PC-9 (cell line): Measurements from ENCODE around the gene SLC30A1. TPM values are rescaled to one million over a fixed set of nuclear protein-coding genes. Genes with fewer than 3 reads are reported as not detected.

Experiments
- BruUV-seq: library from RNA; stranded (reverse); fragments of 400-500 nt; replicated peaks from 2 replicates; lab custom pipeline; 2021; lab: Mats Ljungman, UMichigan
- CTCF ChIA-PET: fragments of 300-600 bp; sonication (Branson Sonifier 250); formaldehyde crosslinking; loops from one replicate; lab custom pipeline; 2022; ENCODE audit warnings: antibody characterized with exemption; lab: Charles Lee
- POLR2A ChIA-PET: fragments of 300-600 bp; sonication (Branson Sonifier 250); formaldehyde crosslinking; loops from one replicate; lab custom pipeline; 2022; ENCODE audit warnings: antibody characterized with exemption; ENCODE audit not compliant: unreplicated experiment; lab: Charles Lee
- DNase-seq, 2 experiments: peaks; one replicate each; pipeline versions ENCODE4 v3.0.0 to v3.0.0-alpha.2; 2015 to 2022; ENCODE audit warnings: mixed read lengths in 1 of 2
- H2AFZ ChIP-seq: fragments of 200-600 bp; sonication (generic); 2 replicates; pipeline ENCODE4 v1.8.1; 2017; ENCODE audit warnings: antibody characterized with exemption
- H3F3A ChIP-seq: fragments of 200-600 bp; sonication (generic); 2 replicates; pipeline ENCODE4 v1.8.1; 2017; ENCODE audit warnings: antibody characterized with exemption, mild to moderate bottlenecking, low read depth; ENCODE audit not compliant: insufficient read depth
- H3K27ac ChIP-seq: fragments of 200-600 bp; sonication (generic); 2 replicates; pipeline ENCODE4 v1.6.1; 2016; ENCODE audit warnings: mixed run types
- H3K27me3 ChIP-seq: fragments of 200-600 bp; sonication (generic); 2 replicates; pipeline ENCODE4 v1.6.1; 2016; ENCODE audit warnings: low read depth, mixed run types; ENCODE audit not compliant: insufficient read depth
- H3K36me3 ChIP-seq: fragments of 200-600 bp; sonication (generic); 2 replicates; pipeline ENCODE4 v1.6.1; 2016; ENCODE audit warnings: low read depth, mixed run types
- H3K4me1 ChIP-seq: fragments of 200-600 bp; sonication (generic); replicated peaks from 2 replicates; pipeline ENCODE4 v1.6.1; 2016; ENCODE audit warnings: mixed run types; ENCODE audit not compliant: insufficient read depth
- H3K4me2 ChIP-seq: fragments of 200-600 bp; sonication (generic); 2 replicates; pipeline ENCODE4 v1.6.1; 2017; ENCODE audit warnings: mixed run types
- H3K4me3 ChIP-seq: fragments of 200-600 bp; sonication (generic); 2 replicates; pipeline ENCODE4 v1.6.1; 2016; ENCODE audit warnings: mixed run types
- H3K79me2 ChIP-seq: fragments of 200-600 bp; sonication (generic); 2 replicates; pipeline ENCODE4 v1.6.1; 2017; ENCODE audit warnings: low read depth, mixed run types
- H3K9me2 ChIP-seq: fragments of 200-600 bp; sonication (generic); 2 replicates; pipeline ENCODE4 v1.8.1; 2017; ENCODE audit warnings: mild to moderate bottlenecking; ENCODE audit not compliant: insufficient read depth
- H3K9me3 ChIP-seq: fragments of 200-600 bp; sonication (generic); 2 replicates; pipeline ENCODE4 v1.8.1; 2016; ENCODE audit warnings: low read depth; ENCODE audit not compliant: insufficient read depth
- H4K20me1 ChIP-seq: fragments of 200-600 bp; sonication (generic); 2 replicates; pipeline ENCODE4 v1.8.1; 2017; ENCODE audit not compliant: insufficient read depth
- EZH2 ChIP-seq: fragments of 200-600 bp; sonication (generic); IDR thresholded peaks from 2 replicates; pipeline ENCODE4 v1.8.0; 2017; ENCODE audit warnings: antibody characterized with exemption, low read depth
- intact Hi-C: fragments of 100-400 bp; cut with micrococcal nuclease; formaldehyde crosslinking; loops from one replicate; pipeline ENCODE4 v1.10.0; 2022; ENCODE audit not compliant: unreplicated experiment
- total RNA-seq: library from RNA; stranded (reverse); gene quantifications from 2 replicates; pipeline ENCODE4 v1.2.3, GENCODE V29; 2021
- TF ChIP-seq, protein P1 (sequence below): fragments of 200-600 bp; sonication (generic); conservative IDR thresholded peaks from 2 replicates; pipeline ENCODE4 v1.6.1; 2017; ENCODE audit warnings: mixed run types, antibody characterized with exemption, mild to moderate bottlenecking, moderate library complexity

Gene SLC30A1
- total RNA-seq, 1 experiment from 2014 or later = 27.6 TPM

DNA sequence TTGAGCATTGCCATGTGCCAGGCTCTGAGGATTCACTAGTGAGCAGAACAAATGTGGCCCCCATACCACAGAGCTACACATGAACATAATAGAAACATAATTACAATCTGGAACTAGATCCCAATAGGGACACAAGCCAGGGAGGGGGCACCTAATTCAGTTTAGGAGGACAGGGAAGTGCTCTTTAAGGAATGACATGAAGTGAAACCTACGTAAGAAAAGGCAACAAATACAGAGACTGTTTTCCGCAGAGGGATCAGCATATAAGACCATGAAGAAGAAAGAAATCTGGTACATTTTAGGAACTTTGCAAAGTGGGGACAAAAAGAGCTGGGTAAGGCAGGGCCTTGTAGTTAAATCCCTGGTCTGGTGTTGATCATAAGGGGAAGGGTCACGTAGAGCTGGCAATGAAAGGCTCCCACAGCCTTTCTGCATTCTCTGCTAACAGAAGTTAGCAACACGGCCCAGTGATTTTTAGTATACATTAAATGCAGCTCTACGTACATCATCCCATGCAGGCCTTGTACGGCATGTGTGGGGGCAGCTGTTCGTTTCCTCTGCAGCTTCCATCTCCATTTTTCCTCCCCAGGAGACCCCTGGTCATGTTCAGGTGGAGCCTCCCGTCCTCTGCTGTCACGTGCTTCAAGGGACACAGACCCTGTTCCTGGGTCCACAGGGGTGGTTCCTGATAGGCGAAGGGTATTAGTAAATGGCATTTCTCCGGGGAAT lies 26.8 kb upstream of the SLC30A1 start:
- POLR2A ChIA-PET = interaction anchor here (0.7 to 1.0 kb wide), 4 partner anchors 33 to 62 kb away, joined by 3 to 10 read pairs (median 6); no protein-coding TSS in a partner anchor

DNA sequence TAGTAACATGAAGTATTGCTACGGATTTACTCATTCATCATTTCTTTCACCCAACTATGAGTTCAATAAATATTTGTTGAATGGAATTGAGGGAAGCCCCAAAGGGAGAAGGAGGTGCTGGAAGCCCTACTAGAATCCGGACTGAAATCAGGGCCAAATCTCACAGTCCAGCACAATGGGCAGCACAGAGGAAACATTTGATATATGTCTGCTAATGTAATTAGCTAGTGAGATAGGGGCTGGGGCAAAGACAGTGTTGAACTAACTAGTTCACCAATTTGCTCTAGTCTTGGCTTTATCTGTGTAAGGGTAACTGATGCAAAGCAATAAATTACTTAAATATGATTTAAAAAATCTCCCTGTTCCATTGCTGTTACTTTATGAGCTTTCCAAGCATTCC lies 26.1 kb upstream of the SLC30A1 start:
- no peaks in the 10 kb centered on the region for H4K20me1 ChIP-seq
- TF ChIP-seq, protein P1, sequence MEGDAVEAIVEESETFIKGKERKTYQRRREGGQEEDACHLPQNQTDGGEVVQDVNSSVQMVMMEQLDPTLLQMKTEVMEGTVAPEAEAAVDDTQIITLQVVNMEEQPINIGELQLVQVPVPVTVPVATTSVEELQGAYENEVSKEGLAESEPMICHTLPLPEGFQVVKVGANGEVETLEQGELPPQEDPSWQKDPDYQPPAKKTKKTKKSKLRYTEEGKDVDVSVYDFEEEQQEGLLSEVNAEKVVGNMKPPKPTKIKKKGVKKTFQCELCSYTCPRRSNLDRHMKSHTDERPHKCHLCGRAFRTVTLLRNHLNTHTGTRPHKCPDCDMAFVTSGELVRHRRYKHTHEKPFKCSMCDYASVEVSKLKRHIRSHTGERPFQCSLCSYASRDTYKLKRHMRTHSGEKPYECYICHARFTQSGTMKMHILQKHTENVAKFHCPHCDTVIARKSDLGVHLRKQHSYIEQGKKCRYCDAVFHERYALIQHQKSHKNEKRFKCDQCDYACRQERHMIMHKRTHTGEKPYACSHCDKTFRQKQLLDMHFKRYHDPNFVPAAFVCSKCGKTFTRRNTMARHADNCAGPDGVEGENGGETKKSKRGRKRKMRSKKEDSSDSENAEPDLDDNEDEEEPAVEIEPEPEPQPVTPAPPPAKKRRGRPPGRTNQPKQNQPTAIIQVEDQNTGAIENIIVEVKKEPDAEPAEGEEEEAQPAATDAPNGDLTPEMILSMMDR = no peak
- TF ChIP-seq EZH2 = no peak
- peak overlapping the region; percentile 85 for H3K4me2 ChIP-seq
- no peaks in the 10 kb centered on the region for H3K9me2 ChIP-seq
- peaks cover 56% of the 10 kb centered on the region for H3K4me1 ChIP-seq
- no peak overlapping the region for H2AFZ ChIP-seq
- peak overlapping the region; percentile 84 for H3K27ac ChIP-seq
- H3K36me3 ChIP-seq = 0 out of 2 replicates have a peak, but pooled peaks cover 5% of the 10 kb centered on the region
- H3K4me3 ChIP-seq = peak overlapping the region; percentile 62
- intact Hi-C loops = no loop called here
- DNase-seq = no peak
- CTCF ChIA-PET = no interaction called here
- no peaks in the 10 kb centered on the region for H3K27me3 ChIP-seq
- H3F3A ChIP-seq = peaks cover 45% of the 10 kb centered on the region
- H3K9me3 ChIP-seq = no peaks in the 10 kb centered on the region
- no TSS peak for BruUV-seq
- peaks cover 42% of the 10 kb centered on the region for H3K79me2 ChIP-seq
- POLR2A ChIA-PET = interaction anchor here (0.7 to 0.9 kb wide), 2 partner anchors 26 to 49 kb away, joined by 3 to 7 read pairs; partner anchors contain the start of gene SLC30A1

More for the DNA sequence above, 26.8 kb upstream of the SLC30A1 start:
- intact Hi-C loops = no loop called here
- Histone ChIP-seq H3K9me3 (no peaks in the 10 kb centered on the region), H3K27me3 (no peaks in the 10 kb centered on the region), H3K4me3 (peak overlapping the region; percentile 62), H3K36me3 (0 out of 2 replicates have a peak, but pooled peaks cover 5% of the 10 kb centered on the region), H3K4me2 (peak overlapping the region; percentile 85), H4K20me1 (no peaks in the 10 kb centered on the region), H3F3A (peaks cover 43% of the 10 kb centered on the region), H3K27ac (peak overlapping the region; percentile 84), H3K79me2 (peaks cover 42% of the 10 kb centered on the region), H2AFZ (peak overlapping the region; percentile 76; the same call in 1 of the 2 replicates), H3K4me1 (peaks cover 55% of the 10 kb centered on the region), H3K9me2 (no peaks in the 10 kb centered on the region)
- DNase-seq = no peak
- BruUV-seq = TSS peak; percentile 81
- TF ChIP-seq EZH2 = no peak
- TF ChIP-seq, protein P1 = no peak
- CTCF ChIA-PET = interaction anchor here (1.0 kb wide), 1 partner anchor 91 kb away, joined by 4 read pairs; no protein-coding TSS in a partner anchor

DNA sequence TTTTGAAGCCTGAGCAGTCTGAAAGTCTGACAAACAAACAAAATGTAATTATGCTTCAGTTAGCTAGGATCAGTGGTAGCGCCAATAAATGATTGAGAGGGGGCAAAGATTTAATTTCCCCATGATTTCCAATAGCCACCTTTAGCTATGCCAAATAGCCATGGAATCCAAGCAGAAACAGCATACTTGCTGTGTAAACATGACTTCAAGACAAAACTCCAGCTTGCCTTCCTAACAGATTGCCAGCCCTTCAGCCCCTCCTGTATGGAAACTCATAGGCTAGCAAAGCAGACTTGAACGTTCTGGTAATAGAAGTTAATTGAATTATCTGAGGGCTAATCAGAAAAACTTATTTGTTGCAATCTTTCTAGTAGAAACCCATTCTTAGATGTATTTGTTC lies 25.6 kb upstream of the SLC30A1 start:
- H3K4me2 ChIP-seq = peak overlapping the region; percentile 85
- ChIA-PET POLR2A (interaction anchor here (0.9 kb wide), 1 partner anchor 25 kb away, joined by 7 read pairs; the partner anchor contains the start of gene SLC30A1), CTCF (no interaction called here)
- peak overlapping the region; percentile 62 for H3K4me3 ChIP-seq
- no peaks in the 10 kb centered on the region for H3K9me2 ChIP-seq
- H3K36me3 ChIP-seq = 0 out of 2 replicates have a peak, but pooled peaks cover 5% of the 10 kb centered on the region
- H2AFZ ChIP-seq = no peak overlapping the region
- H4K20me1 ChIP-seq = no peaks in the 10 kb centered on the region
- intact Hi-C loops = no loop called here
- H3K27me3 ChIP-seq = no peaks in the 10 kb centered on the region
- H3K79me2 ChIP-seq = peaks cover 42% of the 10 kb centered on the region
- H3F3A ChIP-seq = peaks cover 45% of the 10 kb centered on the region
- TF ChIP-seq, protein P1 = no peak
- TF ChIP-seq EZH2 = no peak
- peak overlapping the region; percentile 84 for H3K27ac ChIP-seq
- peaks cover 56% of the 10 kb centered on the region for H3K4me1 ChIP-seq
- DNase-seq = no peak
- no TSS peak for BruUV-seq
- H3K9me3 ChIP-seq = no peaks in the 10 kb centered on the region
